HEK293T (cell line): ENCODE data around the gene EYS.
"Not testable (repeated sequence)": the region's sequence is repeated elsewhere in the genome, so short reads cannot be mapped to it uniquely, and the experiment has no call there.

ENCODE experiments used
- CTCF ChIA-PET: fragments of 350-600 bp; formaldehyde crosslinking; extraction: SDS; loops from one replicate; lab custom pipeline; 2021; ENCODE audit warnings: antibody characterized with exemption, inconsistent platforms; lab: Yijun Ruan, JAX
- POLR2A ChIA-PET: fragments of 350-600 bp; formaldehyde crosslinking; extraction: SDS; loops from one replicate; lab custom pipeline; 2020; ENCODE audit warnings: antibody characterized with exemption, inconsistent platforms; lab: Yijun Ruan, JAX
- DNase-seq: peaks from one replicate; pipeline ENCODE4 v3.0.0; 2012; ENCODE audit warnings: mixed read lengths; ENCODE audit errors: extremely low spot score
- ARNT ChIP-seq: fragments of 450-650 bp; IDR thresholded peaks from 2 replicates; pipeline ENCODE4 v1.6.1; 2017; ENCODE audit warnings: mild to moderate bottlenecking
- BHLHE40 ChIP-seq: fragments of 450-650 bp; IDR thresholded peaks from 2 replicates; pipeline ENCODE4 v1.6.1; 2016; ENCODE audit warnings: mild to moderate bottlenecking, moderate library complexity, borderline replicate concordance
- CTBP1 ChIP-seq: fragments of 450-650 bp; IDR thresholded peaks from 2 replicates; pipeline ENCODE4 v1.6.1; 2016; ENCODE audit warnings: borderline replicate concordance
- ELF4 ChIP-seq: fragments of 450-650 bp; IDR thresholded peaks from 2 replicates; pipeline ENCODE4 v1.6.1; 2017; ENCODE audit warnings: antibody characterized with exemption
- FOXA1 ChIP-seq: fragments of 450-650 bp; IDR thresholded peaks from 2 replicates; pipeline ENCODE4 v1.6.1; 2016; ENCODE audit warnings: mild to moderate bottlenecking
- FOXK2 ChIP-seq: fragments of 450-650 bp; IDR thresholded peaks from 2 replicates; pipeline ENCODE4 v1.6.1; 2016; ENCODE audit warnings: mild to moderate bottlenecking
- FOXM1 ChIP-seq: fragments of 450-650 bp; IDR thresholded peaks from 2 replicates; pipeline ENCODE4 v1.6.1; 2017; ENCODE audit warnings: mild to moderate bottlenecking, borderline replicate concordance
- HDGF ChIP-seq: fragments of 450-650 bp; IDR thresholded peaks from 2 replicates; pipeline ENCODE4 v1.6.1; 2017; ENCODE audit warnings: antibody characterized with exemption, borderline replicate concordance
- L3MBTL2 ChIP-seq: fragments of 450-650 bp; conservative IDR thresholded peaks from 2 replicates; pipeline ENCODE4 v1.6.1; 2016; ENCODE audit warnings: mild to moderate bottlenecking
- LEF1 ChIP-seq: fragments of 450-650 bp; IDR thresholded peaks from 2 replicates; pipeline ENCODE4 v1.6.1; 2017; ENCODE audit warnings: mild to moderate bottlenecking, borderline replicate concordance
- NFRKB ChIP-seq: fragments of 450-650 bp; IDR thresholded peaks from 2 replicates; pipeline ENCODE4 v1.6.1; 2016; ENCODE audit warnings: mild to moderate bottlenecking, moderate library complexity
- PKNOX1 ChIP-seq: fragments of 450-650 bp; IDR thresholded peaks from 2 replicates; pipeline ENCODE4 v1.6.1; 2016
- SP1 ChIP-seq: fragments of 450-650 bp; IDR thresholded peaks from 2 replicates; pipeline ENCODE4 v1.6.1; 2017
- SUZ12 ChIP-seq: fragments of 450-650 bp; IDR thresholded peaks from 2 replicates; pipeline ENCODE4 v1.6.1; 2016; ENCODE audit warnings: mild to moderate bottlenecking
- TARDBP ChIP-seq: fragments of 450-650 bp; IDR thresholded peaks from 2 replicates; pipeline ENCODE4 v1.6.1; 2016
- ZNF384 ChIP-seq: fragments of 450-650 bp; IDR thresholded peaks from 2 replicates; pipeline ENCODE4 v1.6.1; 2016

Gene EYS

DNA sequence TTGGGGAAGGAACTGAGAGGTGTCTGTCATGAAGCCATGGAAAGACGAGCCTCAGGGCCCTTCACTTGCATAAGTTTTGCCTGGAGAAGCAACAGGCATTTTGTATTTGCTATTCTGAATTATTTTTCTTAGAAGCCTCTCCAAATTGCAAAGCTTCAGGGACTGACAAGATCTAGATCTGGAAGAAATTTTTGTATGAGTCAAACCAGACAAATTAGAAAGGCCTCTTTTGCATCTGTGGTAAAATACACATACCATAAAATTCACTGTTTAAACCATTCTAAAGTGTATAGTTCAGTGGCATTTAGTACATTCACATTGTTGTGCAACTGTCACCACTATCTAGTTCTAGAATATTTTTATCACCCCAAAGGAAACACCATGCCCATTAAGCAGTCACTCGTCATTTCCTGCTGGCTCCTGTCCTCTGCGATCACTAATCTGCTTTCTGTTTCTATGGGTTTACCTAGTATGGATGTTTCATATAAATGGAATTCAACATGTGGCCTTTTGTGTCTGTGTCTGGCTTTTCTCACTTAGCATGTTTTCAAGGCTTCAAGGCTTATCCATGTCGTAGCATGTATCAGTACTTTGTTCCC lies 1802.3 kb downstream of the EYS start:
- no peak for DNase-seq

DNA sequence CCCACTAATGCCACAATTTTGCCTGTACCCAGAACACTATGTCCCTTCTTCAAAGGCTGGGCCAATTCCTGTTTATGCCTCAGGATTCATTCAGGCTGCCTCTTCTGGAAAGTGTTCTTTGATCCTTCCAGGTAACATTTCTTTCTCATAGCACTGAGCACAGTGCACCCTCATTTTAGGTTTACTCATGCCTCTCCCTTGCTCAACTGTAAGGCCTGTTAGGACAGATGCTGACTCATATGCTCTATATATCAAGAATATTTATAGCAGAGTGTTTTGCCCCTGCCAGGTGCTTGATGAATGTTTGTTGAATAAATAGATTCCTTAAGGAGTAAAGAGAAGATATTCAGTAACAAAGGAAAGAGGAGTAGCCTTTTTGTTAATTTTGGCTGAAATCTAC lies 1807.5 kb downstream of the EYS start:
- DNase-seq: no peak
- ChIA-PET CTCF (no interaction called here), POLR2A (no interaction called here)
- TF ChIP-seq NFRKB (no peak), SP1 (no peak), CTBP1 (no peak)

More for the DNA sequence above, 1802.3 kb downstream of the EYS start:
- TF ChIP-seq TARDBP (no peak), FOXM1 (no peak), ELF4 (no peak), ZNF384 (no peak), ARNT (no peak), FOXA1 (no peak), SP1 (no peak), CTBP1 (no peak), LEF1 (no peak), FOXK2 (no peak), NFRKB (no peak), BHLHE40 (no peak), PKNOX1 (no peak), SUZ12 (no peak), L3MBTL2 (no peak), HDGF (no peak)
- CTCF ChIA-PET: no interaction called here
- POLR2A ChIA-PET: no interaction called here

- ChIA-PET POLR2A (no interaction called here), CTCF (no interaction called here)
- no peak for DNase-seq
- TF ChIP-seq SUZ12 (no peak), CTBP1 (no peak), FOXA1 (no peak), FOXK2 (no peak), ZNF384 (no peak), FOXM1 (no peak), SP1 (no peak), TARDBP (no peak), LEF1 (no peak), NFRKB (no peak), BHLHE40 (no peak), ARNT (no peak), L3MBTL2 (no peak), HDGF (no peak), PKNOX1 (no peak), ELF4 (no peak)
Measured at GRCh38 chr6:63897952-63898351, 1809.1 kb downstream of the EYS start.

GRCh38 chr6:63897459-63897858 lies 1809.6 kb downstream of the EYS start:
- TF ChIP-seq NFRKB: no peak
- TF ChIP-seq FOXM1: no peak
- TF ChIP-seq FOXK2: no peak
- no peak for TF ChIP-seq LEF1
- TF ChIP-seq PKNOX1: no peak
- no peak for TF ChIP-seq L3MBTL2
- no peak for TF ChIP-seq ELF4
- no peak for TF ChIP-seq SP1
- no peak for TF ChIP-seq ZNF384
- TF ChIP-seq ARNT: no peak
- no peak for TF ChIP-seq HDGF
- TF ChIP-seq SUZ12: no peak
- no peak for TF ChIP-seq TARDBP
- no peak for TF ChIP-seq CTBP1
- no peak for TF ChIP-seq BHLHE40
- CTCF ChIA-PET: no interaction called here
- no peak for DNase-seq
- POLR2A ChIA-PET: no interaction called here

DNA sequence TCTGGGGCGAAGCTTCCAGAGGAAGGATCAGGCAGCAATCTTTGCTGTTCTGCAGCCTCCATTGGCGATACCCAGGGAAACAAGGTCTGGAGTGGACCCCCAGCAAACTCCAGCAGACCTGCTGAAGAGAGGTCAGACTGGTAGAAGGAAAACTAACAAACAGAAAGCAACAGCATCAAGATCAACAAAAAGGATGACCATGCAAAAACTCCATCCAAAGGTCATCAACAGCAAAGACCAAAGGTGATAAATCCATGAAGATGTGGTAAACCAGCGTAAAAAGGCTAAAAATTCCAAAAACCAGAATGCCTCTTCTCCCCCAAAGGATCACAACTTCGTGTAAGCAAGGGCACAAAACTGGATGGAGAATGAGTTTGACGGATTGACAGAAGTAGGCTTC lies 1818.6 kb downstream of the EYS start:
- no peak for TF ChIP-seq ELF4
- TF ChIP-seq ZNF384: no peak
- no peak for TF ChIP-seq FOXK2
- no peak for TF ChIP-seq PKNOX1
- TF ChIP-seq HDGF: no peak
- no peak for TF ChIP-seq SUZ12
- no peak for TF ChIP-seq ARNT
- TF ChIP-seq SP1: no peak
- no peak for TF ChIP-seq LEF1
- no peak for TF ChIP-seq CTBP1
- no peak for TF ChIP-seq BHLHE40
- TF ChIP-seq NFRKB: no peak
- no peak for TF ChIP-seq FOXM1
- no peak for TF ChIP-seq FOXA1
- no peak for TF ChIP-seq TARDBP
- TF ChIP-seq L3MBTL2: no peak
- DNase-seq: no peak
- POLR2A ChIA-PET: no interaction called here
- CTCF ChIA-PET: no interaction called here

- CTCF ChIA-PET, POLR2A ChIA-PET: not testable (repeated sequence)
Measured at GRCh38 chr6:63887804-63888203, 1819.2 kb downstream of the EYS start.

More at GRCh38 chr6:63887804-63888203, 1819.2 kb downstream of the EYS start:
- DNase-seq: not testable (repeated sequence)
